H1 (cell line): ENCODE data around the gene PDE6D. TPM values are rescaled to one million over a fixed set of nuclear protein-coding genes. Genes with fewer than 3 reads are reported as not detected.

Source experiments
- CTCF ChIA-PET: fragments of 300-600 bp; sonication (Branson Sonifier 250); formaldehyde crosslinking; loops from one replicate; lab custom pipeline; 2021; ENCODE audit not compliant: partially characterized antibody; lab: Charles Lee
- POLR2A ChIA-PET: fragments of 300-600 bp; sonication (Branson Sonifier 250); formaldehyde crosslinking; loops from one replicate; lab custom pipeline; 2021; ENCODE audit warnings: inconsistent platforms; ENCODE audit not compliant: partially characterized antibody; lab: Charles Lee
- DNase-seq, 2 experiments: peaks; one replicate each; pipeline versions ENCODE4 v3.0.0 to v3.0.0-alpha.2; 2010 to 2022; ENCODE audit warnings: low spot score in 2 of 2, low read depth in 1 of 2, mixed read lengths in 1 of 2
- FAIRE-seq: peaks from 2 replicates; lab custom pipeline; 2011; peaks lifted over from hg19 to GRCh38; lab: Jason Lieb, UNC
- H2AFZ ChIP-seq: 2 replicates; pipeline ENCODE4 v1.8.1; 2012; ENCODE audit warnings: low read length, inconsistent platforms
- H2AK5ac ChIP-seq: 2 replicates; pipeline ENCODE4 v1.6.1; 2013; ENCODE audit warnings: low read depth, low read length
- H2BK120ac ChIP-seq: replicated peaks from 2 replicates; pipeline ENCODE3; 2013; ENCODE audit warnings: low read depth, low read length, inconsistent platforms
- H2BK12ac ChIP-seq: 2 replicates; pipeline ENCODE4 v1.6.1; 2013; ENCODE audit warnings: low read depth, low read length
- H2BK15ac ChIP-seq: 2 replicates; pipeline ENCODE4 v1.6.1; 2013; ENCODE audit warnings: low read length
- H2BK20ac ChIP-seq: 2 replicates; pipeline ENCODE4 v1.6.1; 2013; ENCODE audit warnings: low read length
- H2BK5ac ChIP-seq: 2 replicates; pipeline ENCODE4 v1.6.1; 2013; ENCODE audit warnings: low read depth, low read length
- H3K14ac ChIP-seq: 2 replicates; pipeline ENCODE4 v1.6.1; 2013; ENCODE audit warnings: inconsistent platforms; ENCODE audit not compliant: insufficient read length
- H3K18ac ChIP-seq: 2 replicates; pipeline ENCODE4 v1.6.1; 2013; ENCODE audit warnings: low read length; ENCODE audit errors: extremely low read depth
- H3K23ac ChIP-seq: 2 replicates; pipeline ENCODE4 v1.6.1; 2013; ENCODE audit warnings: inconsistent platforms; ENCODE audit not compliant: insufficient read length
- H3K23me2 ChIP-seq: 2 replicates; pipeline ENCODE4 v1.6.1; 2013; ENCODE audit warnings: low read depth, low read length
- H3K27ac ChIP-seq: 2 replicates; pipeline ENCODE4 v1.6.1; 2011; ENCODE audit warnings: low read depth, low read length, inconsistent platforms
- H3K27me3 ChIP-seq, 4 experiments: replicated peaks in 1 of 4; 1 replicate in 1 of 4; 2 replicates in 3 of 4; pipeline versions ENCODE4 v1.6.1 to v1.8.1; 2011 to 2013; ENCODE audit warnings: low read length in 3 of 4, mild to moderate bottlenecking in 3 of 4, inconsistent platforms in 2 of 4, mixed read lengths in 2 of 4, moderate library complexity in 1 of 4; ENCODE audit not compliant: control insufficient read depth in 3 of 4, insufficient read depth in 3 of 4; ENCODE audit errors: extremely low read depth in 1 of 4
- H3K36me3 ChIP-seq, 4 experiments: 2 replicates each; pipeline versions ENCODE4 v1.6.1 to v1.8.1; 2011 to 2013; ENCODE audit warnings: mild to moderate bottlenecking in 4 of 4, low read length in 3 of 4, moderate library complexity in 2 of 4, control low read depth in 1 of 4, inconsistent platforms in 1 of 4; ENCODE audit not compliant: insufficient read depth in 4 of 4, control insufficient read depth in 2 of 4
- H3K4ac ChIP-seq: replicated peaks from 2 replicates; pipeline ENCODE3; 2013; ENCODE audit warnings: low read length, low read depth, mixed read lengths, inconsistent platforms; ENCODE audit not compliant: insufficient read length
- H3K4me1 ChIP-seq, 4 experiments: replicated peaks in 1 of 4; 1 replicate in 1 of 4; 2 replicates in 3 of 4; pipeline versions ENCODE4 v1.6.1 to v1.8.1; 2011 to 2013; ENCODE audit warnings: low read length in 3 of 4, inconsistent platforms in 2 of 4, mixed read lengths in 1 of 4; ENCODE audit not compliant: insufficient read depth in 4 of 4, control insufficient read depth in 3 of 4
- H3K4me2 ChIP-seq, 2 experiments: 2 replicates each; pipeline versions ENCODE4 v1.6.1 to v1.8.1; 2011 to 2013; ENCODE audit warnings: low read depth in 2 of 2, low read length in 2 of 2, control low read depth in 1 of 2, inconsistent platforms in 1 of 2, mild to moderate bottlenecking in 1 of 2; ENCODE audit not compliant: insufficient read depth in 1 of 2
- H3K4me3 ChIP-seq, 4 experiments: fragments of 200-600, 300-600 bp in 1 of 4; sonication (generic), shearing (Covaris generic), sonication (Bioruptor Twin) in 1 of 4; 2 replicates each; pipeline versions ENCODE4 v1.5.1 to v1.8.1; 2011 to 2016; ENCODE audit warnings: low read length in 4 of 4, low read depth in 3 of 4, control low read depth in 2 of 4, inconsistent platforms in 2 of 4, mild to moderate bottlenecking in 2 of 4, mixed read lengths in 1 of 4, moderate library complexity in 1 of 4; ENCODE audit not compliant: insufficient read depth in 2 of 4; ENCODE audit errors: extremely low read depth in 1 of 4
- H3K56ac ChIP-seq: replicated peaks from 2 replicates; pipeline ENCODE3; 2013; ENCODE audit warnings: low read depth, mild to moderate bottlenecking, mixed read lengths, low read length, inconsistent platforms; ENCODE audit not compliant: insufficient read length
- H3K79me1 ChIP-seq: 2 replicates; pipeline ENCODE4 v1.6.1; 2013; ENCODE audit warnings: low read depth, low read length, control low read depth
- H3K79me2 ChIP-seq, 2 experiments: 2 replicates each; pipeline versions ENCODE4 v1.6.1 to v1.8.1; 2012 to 2013; ENCODE audit warnings: low read length in 2 of 2, mild to moderate bottlenecking in 2 of 2, inconsistent platforms in 1 of 2; ENCODE audit not compliant: insufficient read depth in 2 of 2, control insufficient read depth in 1 of 2
- H3K9ac ChIP-seq, 4 experiments: replicated peaks in 1 of 4; 1 replicate in 1 of 4; 2 replicates in 3 of 4; pipeline versions ENCODE4 v1.6.1 to v1.8.1; 2011 to 2013; ENCODE audit warnings: low read depth in 3 of 4, low read length in 3 of 4, control low read depth in 2 of 4, mild to moderate bottlenecking in 2 of 4, moderate library complexity in 2 of 4, inconsistent platforms in 1 of 4; ENCODE audit errors: extremely low read depth in 1 of 4
- H3K9me3 ChIP-seq, 2 experiments: 2 replicates each; pipeline versions ENCODE4 v1.6.1 to v1.8.1; 2012 to 2013; ENCODE audit warnings: mild to moderate bottlenecking in 2 of 2, moderate library complexity in 2 of 2, control low read depth in 1 of 2, inconsistent platforms in 1 of 2, low read depth in 1 of 2, low read length in 1 of 2, mixed read lengths in 1 of 2; ENCODE audit not compliant: insufficient read depth in 2 of 2
- H4K20me1 ChIP-seq, 2 experiments: replicated peaks in 1 of 2; 2 replicates each; pipeline versions ENCODE3 to v1.8.1; 2011 to 2013; ENCODE audit warnings: inconsistent platforms in 2 of 2, low read length in 2 of 2, mild to moderate bottlenecking in 1 of 2; ENCODE audit not compliant: insufficient read depth in 2 of 2, control insufficient read depth in 1 of 2
- H4K5ac ChIP-seq: 2 replicates; pipeline ENCODE4 v1.6.1; 2013; ENCODE audit warnings: low read length, low read depth, mixed read lengths, inconsistent platforms; ENCODE audit not compliant: insufficient read length
- H4K8ac ChIP-seq: 2 replicates; pipeline ENCODE4 v1.8.0; 2013; ENCODE audit warnings: mild to moderate bottlenecking, moderate library complexity, low read length, inconsistent platforms; ENCODE audit not compliant: insufficient read depth; ENCODE audit errors: extremely low read depth
- H4K91ac ChIP-seq: replicated peaks from 2 replicates; pipeline ENCODE3; 2013; ENCODE audit warnings: low read length, mixed read lengths, inconsistent platforms; ENCODE audit not compliant: insufficient read length
- CHD2 ChIP-seq: IDR thresholded peaks from 2 replicates; pipeline ENCODE4 v1.6.1; 2012; ENCODE audit warnings: low read length, improper control_type of control experiment
- EZH2 ChIP-seq: fragments of 200-600 bp; sonication (generic); IDR thresholded peaks from 2 replicates; pipeline ENCODE4 v1.7.1; 2012; ENCODE audit warnings: low read depth, mild to moderate bottlenecking, moderate library complexity, low read length, inconsistent platforms; ENCODE audit not compliant: severe bottlenecking
- MAFK ChIP-seq: IDR thresholded peaks from 2 replicates; pipeline ENCODE4 v1.6.1; 2012; ENCODE audit warnings: low read depth, mild to moderate bottlenecking, improper control_type of control experiment, low read length
- PHF8 ChIP-seq: fragments of 200-600 bp; sonication (generic); conservative IDR thresholded peaks from 2 replicates; pipeline ENCODE4 v1.7.1; 2012; ENCODE audit warnings: low read depth, mild to moderate bottlenecking, inconsistent platforms, low read length, moderate library complexity
- POLR2AphosphoS5 ChIP-seq: IDR thresholded peaks from 2 replicates; pipeline ENCODE4 v1.6.1; 2011; ENCODE audit warnings: low read depth, low read length
- RBBP5 ChIP-seq: IDR thresholded peaks from 2 replicates; pipeline ENCODE4 v1.7.1; 2012; ENCODE audit warnings: low read depth, mild to moderate bottlenecking, inconsistent platforms, low read length, moderate library complexity, borderline replicate concordance
- RFX5 ChIP-seq: IDR thresholded peaks from 2 replicates; pipeline ENCODE4 v1.6.1; 2011; ENCODE audit warnings: low read depth, low read length, improper control_type of control experiment, borderline replicate concordance
- SUZ12 ChIP-seq: fragments of 200-600 bp; sonication (generic); IDR thresholded peaks from 2 replicates; pipeline ENCODE4 v1.6.1; 2012; ENCODE audit warnings: mild to moderate bottlenecking, inconsistent platforms, low read length, moderate library complexity, mixed read lengths
- TAF7 ChIP-seq: optimal IDR thresholded peaks from 2 replicates; pipeline ENCODE3; 2011; ENCODE audit warnings: low read depth, mild to moderate bottlenecking, inconsistent platforms, low read length, moderate library complexity, borderline replicate concordance
- WGBS, 2 experiments: shearing (Covaris generic) in 1 of 2; methylation state at CpG; one replicate each; pipeline versions ENCODE4 v1.1.6 to v1.1.7; 2013 to 2015; ENCODE audit warnings: low lambda C conversion rate in 2 of 2, mixed read lengths in 2 of 2, inconsistent platforms in 1 of 2, low coverage in 1 of 2, missing lambda C conversion rate in 1 of 2; ENCODE audit not compliant: insufficient replicate concordance in 2 of 2, insufficient coverage in 1 of 2, insufficient read length in 1 of 2; ENCODE audit errors: extremely low coverage in 1 of 2, missing lambda C conversion rate in 1 of 2; 5-methylcytosine and 5-hydroxymethylcytosine counted together
- polyA plus RNA-seq, 7 experiments: library from polyadenylated mRNA; depleted of rRNA in 3 of 7; stranded (reverse) in 5 of 7; unstranded in 2 of 7; fragments of >200 nt in 5 of 7; fragments of 200-250 nt in 2 of 7; gene quantifications; 1 replicate in 5 of 7; 2 replicates in 1 of 7; 4 replicates in 1 of 7; pipeline versions ENCODE4 v1.2.1 to v1.2.3, GENCODE V29; 2011 to 2013; ENCODE audit warnings: missing spikeins in 2 of 7, mixed read lengths in 2 of 7
- total RNA-seq: library from RNA; stranded (reverse); fragmentation: NEBNext Ultra II Directional; extraction: Animal tissue kit (Norgen Biotek cat#: 25700); gene quantifications from 2 replicates; pipeline ENCODE4 v1.2.1, GENCODE V29; 2021

The PDE6D gene
- total and polyA plus RNA-seq, 2 of the 8 experiments (the other 6 are each of a cell fraction or from before 2014, with no cell fraction given): 33.7 to 63.9 TPM

- H4K20me1 ChIP-seq: peaks cover 19 to 21% of the 10 kb centered on the region in 2 experiments
- peak overlapping the region; percentile 97 for H2BK12ac ChIP-seq
- peak overlapping the region; percentile 85 to 96 (median 90) for H3K4me3 ChIP-seq
- no peak overlapping the region; the same call in 1 of the 2 replicates for H2AFZ ChIP-seq
- DNase-seq: peak in 1 of 2 experiments; percentile 85
- H3K9ac ChIP-seq: peak overlapping the region; percentile 97 to 100 (median 99)
- FAIRE-seq: no peak
- peak overlapping the region; percentile 100 for H4K91ac ChIP-seq
- peak overlapping the region; percentile 100 for H4K8ac ChIP-seq
- H3K4me2 ChIP-seq: peak overlapping the region; percentile 73 to 94
- no peak overlapping the region for H3K23ac ChIP-seq
- peaks cover 11% of the 10 kb centered on the region for H3K23me2 ChIP-seq
- H3K27me3 ChIP-seq: no peaks in the 10 kb centered on the region
- peak overlapping the region; percentile 100 for H2AK5ac ChIP-seq
- ChIA-PET POLR2A (interaction anchor here (0.7 to 22.8 kb wide), 21 partner anchors 8 to 281 kb away, joined by 3 to 1080 read pairs (median 6); partner anchors contain the start of genes COPS7B, NCL and PDE6D), CTCF (interaction anchor here (0.5 to 5.9 kb wide), 12 partner anchors 8 to 291 kb away, joined by 3 to 66 read pairs (median 12); no protein-coding TSS in a partner anchor)
- peak overlapping the region; percentile 98; the same call in 1 of the 2 replicates for H2BK15ac ChIP-seq
- peak overlapping the region; percentile 100 for H2BK5ac ChIP-seq
- peak overlapping the region; percentile 87 for H3K14ac ChIP-seq
- H3K4ac ChIP-seq: peak overlapping the region; percentile 100
- H3K36me3 ChIP-seq: peaks cover 14 to 37% (median 26%) of the 10 kb centered on the region in 4 experiments
- peaks cover 38 to 64% of the 10 kb centered on the region in 2 experiments for H3K79me2 ChIP-seq
- H3K27ac ChIP-seq: peak overlapping the region; percentile 99
- H2BK120ac ChIP-seq: peak overlapping the region; percentile 96
- peak overlapping the region; percentile 99 for H3K56ac ChIP-seq
- 2% methylated on average over 30 of the region's 30 CpGs; no CpG with 5 or more reads in 1 of the 2 experiments for WGBS, 2 experiments
- peak overlapping the region; percentile 100 for H3K18ac ChIP-seq
- H4K5ac ChIP-seq: peak overlapping the region; percentile 93
- H2BK20ac ChIP-seq: no peak overlapping the region
- peaks cover 0 to 20% (median 11%) of the 10 kb centered on the region in 4 experiments; a peak in 6 of 7 replicates for H3K4me1 ChIP-seq
- 0 out of 2 replicates have a peak, but pooled peaks cover 3% of the 10 kb centered on the region for H3K79me1 ChIP-seq
- TF ChIP-seq TAF7 (peak; percentile 8), CHD2 (no peak), RFX5 (no peak), MAFK (no peak), POLR2AphosphoS5 (peak; percentile 63; the same call in 1 of the 2 replicates), SUZ12 (no peak), EZH2 (no peak), RBBP5 (peak; percentile 86), PHF8 (peak; percentile 54; the same call in 1 of the 2 replicates)
- H3K9me3 ChIP-seq: no peaks in the 10 kb centered on the region
Measured at GRCh38 chr2:231707625-231707926, 73.5 kb downstream of the PDE6D start.
